Measurements from ENCODE around the gene F2RL2.
"Not testable (repeated sequence)": the region's sequence is repeated elsewhere in the genome, so short reads cannot be mapped to it uniquely, and the experiment has no call there.

F2RL2 gene

GRCh38 chr5:76622076-76622475 lies 1.1 kb downstream of the F2RL2 start:
- DNase-seq (ENCODE audit: low read depth in 2 of 2), result no peak

- no peak for DNase-seq (ENCODE audit: low read depth in 2 of 2)
Observed at GRCh38 chr5:76620166-76620565, 3.0 kb downstream of the F2RL2 start.

- no peak for DNase-seq (ENCODE audit: low read depth in 2 of 2)
Observed at GRCh38 chr5:76617675-76618074, 5.5 kb downstream of the F2RL2 start.

DNA sequence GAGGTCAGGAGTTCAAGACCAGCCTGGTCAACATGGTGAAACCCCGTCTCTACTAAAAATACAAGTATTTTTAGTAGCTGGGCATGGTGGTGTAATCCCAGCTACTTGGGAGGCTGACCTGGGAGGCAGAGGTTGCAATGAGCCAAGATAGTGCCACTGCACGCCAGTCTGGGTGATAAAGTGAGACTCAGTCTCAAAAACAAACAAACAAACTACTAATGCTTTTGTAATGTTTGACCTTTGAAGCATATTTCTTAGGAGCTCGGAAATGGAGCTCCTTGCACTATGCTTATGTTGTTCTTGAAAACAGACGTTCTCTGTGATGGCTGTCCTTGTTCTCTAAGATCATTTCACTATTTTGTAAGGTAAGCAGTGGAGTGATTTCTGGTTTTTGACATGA lies 6.0 kb downstream of the F2RL2 start:
- DNase-seq (ENCODE audit: low read depth in 2 of 2), result no peak

- DNase-seq (ENCODE audit: low read depth in 2 of 2), result no peak
Observed at GRCh38 chr5:76616206-76616605, 7.0 kb downstream of the F2RL2 start.

- no peak for DNase-seq (ENCODE audit: low read depth in 2 of 2)
Observed at GRCh38 chr5:76615759-76616158, 7.4 kb downstream of the F2RL2 start.

DNA sequence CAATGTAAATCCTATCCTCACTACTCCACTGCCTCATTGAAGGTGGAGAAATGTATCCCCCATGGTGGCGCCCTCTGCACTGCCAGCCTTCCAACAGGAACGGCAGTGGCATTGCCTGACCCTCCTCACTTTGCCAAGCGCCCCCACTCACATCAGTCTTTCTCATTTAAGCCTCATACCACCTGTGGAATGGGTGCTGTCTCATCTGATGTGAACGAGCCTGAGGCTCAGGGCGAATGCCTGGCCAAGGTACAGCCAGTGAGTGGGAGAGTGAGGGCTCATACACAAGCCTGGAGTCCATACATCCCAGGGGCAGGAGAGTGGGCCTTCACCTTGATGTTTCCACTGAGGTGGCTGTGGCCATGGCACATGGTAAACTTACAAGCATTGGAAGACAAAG lies 10.3 kb downstream of the F2RL2 start:
- no peak for DNase-seq (ENCODE audit: low read depth in 2 of 2)

DNA sequence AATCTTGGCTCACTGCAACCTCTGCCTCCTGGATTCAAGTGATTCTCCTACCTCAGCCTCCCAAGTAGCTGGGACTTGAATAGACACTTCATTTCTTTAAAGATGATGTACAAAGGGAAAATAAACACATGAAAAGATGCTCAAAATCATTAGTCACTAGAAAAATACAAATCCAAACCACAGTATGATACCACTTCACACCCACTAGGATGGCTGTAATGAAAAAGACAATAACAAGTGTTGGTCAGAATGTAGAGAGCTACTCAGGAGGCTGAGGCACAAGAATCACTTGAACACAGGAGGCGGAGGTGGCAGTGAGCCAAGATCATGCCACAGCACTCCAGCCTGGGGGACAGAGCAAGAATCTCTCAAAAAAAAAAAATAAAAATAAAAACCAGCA lies 13.0 kb downstream of the F2RL2 start:
- DNase-seq (ENCODE audit: low read depth in 2 of 2), result no peak

DNA sequence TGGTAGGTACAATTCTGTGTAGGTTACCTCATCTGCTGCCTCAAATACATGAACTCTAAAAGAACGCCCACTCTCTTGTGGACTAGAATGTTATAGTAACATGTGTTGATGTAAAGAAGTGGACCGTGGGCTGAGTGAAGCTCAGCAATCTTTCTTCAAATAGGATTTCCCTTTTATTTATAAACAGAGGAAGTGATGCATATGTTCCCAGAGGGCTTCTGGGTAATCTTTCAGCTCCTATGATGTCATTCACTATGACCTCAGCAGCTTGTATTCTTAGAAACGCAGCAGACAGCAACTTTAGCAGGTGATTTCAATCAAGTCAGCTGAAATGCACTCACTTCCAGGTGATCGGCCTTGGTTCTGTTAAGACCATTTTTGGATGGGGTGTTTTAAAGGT lies 14.4 kb downstream of the F2RL2 start:
- DNase-seq (ENCODE audit: low read depth in 2 of 2), result no peak

GRCh38 chr5:76607353-76607871 lies 15.8 kb downstream of the F2RL2 start:
- DNase-seq (ENCODE audit: low read depth in 2 of 2), result no peak

DNA sequence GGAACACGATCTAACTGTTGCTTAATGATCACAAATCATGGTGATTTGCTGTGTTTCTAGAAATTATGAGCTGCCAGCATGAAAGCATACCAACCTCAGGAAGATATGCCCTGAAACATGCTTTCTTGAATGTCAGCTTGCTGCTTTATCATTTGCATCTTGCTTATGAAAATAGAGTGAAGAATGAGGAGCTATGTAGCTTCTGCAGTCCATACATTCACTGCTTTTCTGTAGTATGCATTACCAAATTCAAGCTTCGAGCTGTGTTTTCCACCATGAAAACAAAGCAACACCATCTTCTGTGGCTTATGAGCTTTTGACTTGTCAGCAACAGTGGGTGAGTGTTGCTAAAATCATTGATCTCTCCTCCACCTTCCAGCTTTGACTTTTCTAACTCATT lies 16.5 kb downstream of the F2RL2 start:
- no peak for DNase-seq (ENCODE audit: low read depth in 2 of 2)

GRCh38 chr5:76604838-76605237 lies 18.4 kb downstream of the F2RL2 start:
- no peak for DNase-seq (ENCODE audit: low read depth in 2 of 2)

- DNase-seq (ENCODE audit: low read depth in 2 of 2), result not testable (repeated sequence)
Observed at GRCh38 chr5:76603991-76604390, 19.2 kb downstream of the F2RL2 start.

DNA sequence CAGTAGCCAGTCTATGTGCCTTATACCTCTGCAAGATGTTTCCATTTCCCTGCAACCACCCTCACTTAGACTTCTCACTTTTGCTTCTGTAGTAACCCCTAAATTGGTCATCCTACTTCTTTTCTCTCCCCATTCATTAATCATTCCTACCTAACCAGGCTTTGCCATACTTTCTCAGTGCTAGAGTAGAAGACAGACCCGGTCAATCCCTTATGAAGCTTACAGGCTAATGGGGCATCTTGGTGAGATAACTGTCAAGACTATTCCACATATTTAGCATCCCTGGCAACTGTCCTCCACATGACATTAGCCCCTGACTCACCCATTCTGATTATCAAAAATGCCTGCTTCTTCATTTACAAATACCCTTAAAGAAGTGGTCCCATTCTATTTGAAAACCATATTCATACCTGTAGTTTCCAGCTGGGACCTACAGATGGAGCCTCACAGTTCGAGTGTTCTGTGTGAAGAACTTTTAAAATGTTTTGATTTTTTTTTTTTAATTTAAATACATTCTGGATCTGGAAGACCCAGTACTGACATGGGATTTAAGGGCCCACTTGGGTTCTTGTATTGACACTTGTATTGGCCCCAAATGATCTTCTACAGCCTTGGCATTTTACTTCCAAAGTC lies 21.0 kb downstream of the F2RL2 start:
- DNase-seq (ENCODE audit: low read depth in 2 of 2), result no peak

GRCh38 chr5:76601470-76601869 lies 21.7 kb downstream of the F2RL2 start:
- no peak for DNase-seq (ENCODE audit: low read depth in 2 of 2)

DNA sequence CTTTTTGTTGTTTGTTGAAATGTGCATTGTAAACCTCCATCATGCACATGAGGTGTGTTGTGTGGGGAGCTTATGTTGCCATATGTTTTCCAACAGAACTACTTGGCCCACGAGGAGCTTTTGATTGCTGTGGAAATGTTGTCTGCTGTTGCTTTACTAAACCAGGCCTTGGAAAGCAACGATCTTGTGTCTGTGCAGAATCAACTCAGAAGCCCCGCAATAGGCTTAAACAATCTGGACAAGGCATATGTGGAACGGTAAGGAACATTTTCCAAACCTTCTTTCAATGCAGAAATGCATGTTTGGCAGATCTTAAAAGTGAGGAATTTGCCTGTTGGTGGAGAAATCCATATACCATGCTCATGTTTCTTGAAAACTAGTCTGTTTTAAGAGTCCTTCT lies 22.5 kb downstream of the F2RL2 start:
- no peak for DNase-seq (ENCODE audit: low read depth in 2 of 2)

DNA sequence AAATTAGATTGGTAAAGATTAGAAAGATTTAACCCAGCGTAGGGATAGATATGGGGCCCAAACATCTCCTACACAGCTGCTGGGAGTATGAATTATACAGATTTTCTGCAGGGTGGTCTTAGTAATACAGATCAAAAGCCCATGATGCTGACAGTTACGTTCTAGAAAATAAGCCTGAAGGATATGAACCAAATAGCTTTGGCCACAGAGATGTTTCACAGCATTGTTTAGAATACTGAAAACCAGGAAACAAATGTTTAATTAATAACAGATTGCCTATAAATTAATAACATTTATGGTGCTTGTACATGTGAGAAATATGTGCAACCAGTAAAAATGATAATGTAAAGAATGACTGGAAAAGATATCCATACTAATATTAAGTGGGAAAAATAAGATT lies 24.7 kb downstream of the F2RL2 start:
- no peak for DNase-seq (ENCODE audit: low read depth in 2 of 2)

DNA sequence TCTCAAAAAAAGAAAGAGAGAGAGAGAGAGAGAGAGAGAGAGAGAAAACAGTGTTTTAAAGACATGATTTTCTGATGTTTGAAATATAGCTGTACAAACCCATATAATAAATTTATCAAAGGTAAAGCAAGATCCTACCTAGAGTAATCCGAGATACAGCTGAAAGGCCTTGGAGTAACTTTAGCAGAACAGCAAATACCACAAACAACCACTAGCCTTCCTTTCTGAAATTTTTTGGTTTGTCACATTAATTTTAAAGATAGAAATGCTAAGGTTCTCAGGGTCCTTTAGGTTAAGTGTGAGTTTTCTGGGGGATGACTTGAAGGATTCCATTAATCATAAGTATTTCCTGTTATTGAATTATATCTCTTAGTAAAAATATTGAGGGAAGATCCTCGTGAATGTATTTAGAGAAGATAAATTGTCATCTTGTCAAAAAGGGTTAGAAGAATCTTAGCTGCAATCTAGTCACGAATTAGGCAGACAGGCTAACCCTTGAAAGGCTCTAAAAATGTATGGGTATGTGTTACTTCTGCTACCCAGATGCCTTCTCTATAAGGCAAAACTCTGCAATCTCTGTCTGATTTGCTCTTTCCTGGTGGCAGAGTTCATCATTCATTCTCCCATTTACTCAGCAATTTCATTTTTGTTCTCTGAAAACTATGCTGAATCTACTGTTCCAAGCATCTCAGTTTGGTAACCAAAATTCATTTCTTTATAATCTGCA lies 27.3 kb downstream of the F2RL2 start:
- DNase-seq (ENCODE audit: low read depth in 2 of 2), result no peak

DNA sequence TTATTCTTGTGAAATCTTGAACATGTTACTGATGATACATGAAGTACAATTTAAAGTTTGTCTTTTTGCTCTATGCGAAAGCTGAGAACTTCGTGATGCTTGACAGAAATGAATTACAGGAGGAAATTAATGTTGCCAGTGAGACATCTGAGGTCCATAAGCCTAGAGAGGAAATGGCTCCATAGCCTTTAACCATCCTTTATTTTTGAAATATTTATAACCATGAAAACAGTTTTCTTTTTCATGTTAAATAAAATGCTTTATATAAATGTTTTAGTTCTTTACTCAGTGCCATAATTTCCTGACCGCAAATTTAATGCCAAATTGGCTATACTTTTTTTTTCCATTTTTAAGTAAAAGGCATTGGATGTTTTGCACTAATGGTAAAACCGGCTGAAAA lies 29.1 kb downstream of the F2RL2 start:
- DNase-seq (ENCODE audit: low read depth in 2 of 2), result no peak

- DNase-seq (ENCODE audit: low read depth in 2 of 2), result no peak
Observed at GRCh38 chr5:76592692-76593091, 30.5 kb downstream of the F2RL2 start.

GRCh38 chr5:76591366-76591765 lies 31.8 kb downstream of the F2RL2 start:
- DNase-seq (ENCODE audit: low read depth in 2 of 2), result no peak

DNA sequence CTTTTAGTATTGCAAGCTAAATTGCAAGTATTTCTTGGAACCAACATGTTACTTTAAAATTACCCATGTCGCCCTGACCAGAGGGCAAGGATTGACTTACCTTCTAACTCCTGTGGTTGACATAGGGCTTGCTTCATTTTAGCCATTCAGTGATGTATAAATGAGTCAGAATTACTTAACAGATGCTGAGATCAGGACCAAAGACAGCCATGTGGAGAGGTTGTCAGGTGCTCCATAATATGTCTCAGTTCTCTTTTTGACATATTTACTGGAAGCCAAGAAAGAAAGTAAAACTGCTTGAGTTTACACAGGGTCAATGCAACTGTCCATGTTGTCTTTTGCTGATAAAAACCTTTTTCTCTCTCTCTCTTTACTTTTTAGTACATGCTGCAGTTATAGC lies 33.2 kb downstream of the F2RL2 start:
- no peak for DNase-seq (ENCODE audit: low read depth in 2 of 2)

- DNase-seq (ENCODE audit: low read depth in 2 of 2), result no peak
Observed at GRCh38 chr5:76586531-76586930, 36.7 kb downstream of the F2RL2 start.
